CD4-positive, alpha-beta T cell (primary cell): ENCODE measurements around the gene ZBTB11. TPM values are rescaled to one million over a fixed set of nuclear protein-coding genes. Genes with fewer than 3 reads are reported as not detected.

ENCODE experiments used
- ATAC-seq: fragments of 200-7000 bp; cut with Tn5 transposase; one replicate; pipeline ENCODE4 v1.10.0; 2022; ENCODE audit warnings: mild to moderate bottlenecking; ENCODE audit not compliant: poor library complexity
- CTCF ChIA-PET: fragments of 350-600 bp; sonication (Branson Sonifier 250); formaldehyde crosslinking; loops from one replicate; lab custom pipeline; 2021; ENCODE audit warnings: antibody characterized with exemption, inconsistent platforms; lab: Charles Lee
- POLR2A ChIA-PET: fragments of 350-600 bp; sonication (Branson Sonifier 250); formaldehyde crosslinking; loops from one replicate; lab custom pipeline; 2021; ENCODE audit warnings: antibody characterized with exemption, inconsistent platforms; lab: Charles Lee
- DNase-seq, 14 experiments: peaks; one replicate each; pipeline ENCODE4 v3.0.0-alpha.2; 2013 to 2020; ENCODE audit warnings: mixed read lengths in 2 of 14
- H3K27ac ChIP-seq, 2 donors: one replicate each; pipeline versions ENCODE4 v1.5.1 to v1.7.0; 2013; ENCODE audit warnings: low read length in 2 of 2, low read depth in 1 of 2, mild to moderate bottlenecking in 1 of 2
- H3K27me3 ChIP-seq, 2 experiments: 1 replicate in 1 of 2; 2 replicates in 1 of 2; pipeline versions ENCODE4 v1.6.1 to v1.7.0; 2013; ENCODE audit warnings: low read length in 2 of 2, control low read depth in 1 of 2, mild to moderate bottlenecking in 1 of 2, moderate library complexity in 1 of 2; ENCODE audit not compliant: insufficient read depth in 2 of 2, control insufficient read depth in 1 of 2
- H3K36me3 ChIP-seq: one replicate; pipeline ENCODE4 v1.6.1; 2013; ENCODE audit warnings: low read length, control low read depth; ENCODE audit not compliant: insufficient read depth
- H3K4me1 ChIP-seq: one replicate; pipeline ENCODE4 v1.6.1; 2013; ENCODE audit warnings: low read length, control low read depth; ENCODE audit not compliant: insufficient read depth
- H3K4me3 ChIP-seq: one replicate; pipeline ENCODE4 v1.5.1; 2013; ENCODE audit warnings: mild to moderate bottlenecking, low read length, moderate library complexity
- H3K9me3 ChIP-seq, 2 experiments: 1 replicate in 1 of 2; 2 replicates in 1 of 2; pipeline versions ENCODE4 v1.6.1 to v1.7.0; 2013; ENCODE audit warnings: low read length in 2 of 2, mild to moderate bottlenecking in 2 of 2, control low read depth in 1 of 2, moderate library complexity in 1 of 2; ENCODE audit not compliant: control insufficient read depth in 1 of 2, insufficient read depth in 1 of 2
- H3K27ac Mint-ChIP-seq: one replicate; pipeline ENCODE4 v1.8.0; 2020; ENCODE audit warnings: mixed read lengths
- H3K27me3 Mint-ChIP-seq: one replicate; pipeline ENCODE4 v1.8.0; 2021; ENCODE audit warnings: mixed read lengths
- H3K36me3 Mint-ChIP-seq: one replicate; pipeline ENCODE4 v1.8.0; 2021; ENCODE audit warnings: low read depth, mixed read lengths
- H3K4me1 Mint-ChIP-seq: one replicate; pipeline ENCODE4 v1.8.0; 2021; ENCODE audit warnings: low read depth, mixed read lengths
- H3K4me3 Mint-ChIP-seq: one replicate; pipeline ENCODE4 v1.8.0; 2020; ENCODE audit warnings: mild to moderate bottlenecking, mixed read lengths
- H3K9me3 Mint-ChIP-seq: one replicate; pipeline ENCODE4 v1.8.0; 2020; ENCODE audit warnings: mixed read lengths
- intact Hi-C, 2 experiments: fragments of 100-400 bp; cut with DNase I in 1 of 2; cut with micrococcal nuclease in 1 of 2; formaldehyde crosslinking; loops; one replicate each; pipeline versions ENCODE4 v1.15.1 to v1.9.0; 2023 to 2025; cut with DNase I, micrococcal nuclease
- total RNA-seq, 174 experiments: library from RNA in 2 of 174; stranded (reverse) in 2 of 174; gene quantifications; one replicate each; pipeline ENCODE4 v1.2.3 and lab custom pipeline; 2021 to 2026
- TF ChIP-seq, protein P1 (sequence below): fragments of 200-600 bp; IDR thresholded peaks from one replicate; pipeline ENCODE4 v1.8.0; 2022; ENCODE audit warnings: antibody characterized with exemption, mild to moderate bottlenecking

ZBTB11 gene
- total RNA-seq, 2 experiments from 2014 or later: 73.5 to 76.6 TPM

DNA sequence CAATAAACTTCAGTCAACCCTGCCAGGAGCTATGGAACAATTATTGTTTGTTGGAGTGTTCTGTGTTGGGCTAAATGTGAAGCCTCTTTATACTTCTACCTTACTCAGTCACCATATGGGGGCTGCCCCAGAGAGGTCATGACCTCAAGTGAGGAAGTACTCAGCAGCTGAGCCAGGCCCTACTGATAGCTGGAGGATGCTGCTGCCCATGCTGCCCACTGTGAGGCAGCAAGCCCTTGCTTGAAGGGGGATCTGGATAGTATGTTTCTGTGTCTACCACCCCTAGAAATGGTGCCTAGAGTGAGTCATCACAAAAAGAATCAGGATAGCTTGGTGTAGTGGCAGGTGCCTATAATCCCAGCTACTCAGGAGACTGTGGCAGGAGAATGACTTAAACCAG, 14.0 kb upstream of the ZBTB11 start:
- intact Hi-C loops: no loop called here
- Histone ChIP-seq H3K4me3 (no peak overlapping the region), H3K27me3 (no peaks in the 10 kb centered on the region), H3K27ac (no peak overlapping the region), H3K9me3 (no peaks in the 10 kb centered on the region), H3K4me1 (peaks cover 10% of the 10 kb centered on the region), H3K36me3 (peaks cover under 1% of the 10 kb centered on the region)
- Mint-ChIP-seq H3K4me1 (peaks cover 22% of the 10 kb centered on the region), H3K9me3 (no peaks in the 10 kb centered on the region), H3K27ac (peak overlapping the region; percentile 42), H3K36me3 (peaks cover 13% of the 10 kb centered on the region), H3K4me3 (no peak overlapping the region), H3K27me3 (no peaks in the 10 kb centered on the region)
- CTCF ChIA-PET: no interaction called here
- peak in 1 of 14 experiments; percentile 40 for DNase-seq
- POLR2A ChIA-PET: interaction anchor here (1.0 kb wide), 1 partner anchor 88 kb away, joined by 3 read pairs; the partner anchor contains the start of gene NXPE3
- ATAC-seq: no peak
- TF ChIP-seq, protein P1, sequence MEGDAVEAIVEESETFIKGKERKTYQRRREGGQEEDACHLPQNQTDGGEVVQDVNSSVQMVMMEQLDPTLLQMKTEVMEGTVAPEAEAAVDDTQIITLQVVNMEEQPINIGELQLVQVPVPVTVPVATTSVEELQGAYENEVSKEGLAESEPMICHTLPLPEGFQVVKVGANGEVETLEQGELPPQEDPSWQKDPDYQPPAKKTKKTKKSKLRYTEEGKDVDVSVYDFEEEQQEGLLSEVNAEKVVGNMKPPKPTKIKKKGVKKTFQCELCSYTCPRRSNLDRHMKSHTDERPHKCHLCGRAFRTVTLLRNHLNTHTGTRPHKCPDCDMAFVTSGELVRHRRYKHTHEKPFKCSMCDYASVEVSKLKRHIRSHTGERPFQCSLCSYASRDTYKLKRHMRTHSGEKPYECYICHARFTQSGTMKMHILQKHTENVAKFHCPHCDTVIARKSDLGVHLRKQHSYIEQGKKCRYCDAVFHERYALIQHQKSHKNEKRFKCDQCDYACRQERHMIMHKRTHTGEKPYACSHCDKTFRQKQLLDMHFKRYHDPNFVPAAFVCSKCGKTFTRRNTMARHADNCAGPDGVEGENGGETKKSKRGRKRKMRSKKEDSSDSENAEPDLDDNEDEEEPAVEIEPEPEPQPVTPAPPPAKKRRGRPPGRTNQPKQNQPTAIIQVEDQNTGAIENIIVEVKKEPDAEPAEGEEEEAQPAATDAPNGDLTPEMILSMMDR: no peak

DNA sequence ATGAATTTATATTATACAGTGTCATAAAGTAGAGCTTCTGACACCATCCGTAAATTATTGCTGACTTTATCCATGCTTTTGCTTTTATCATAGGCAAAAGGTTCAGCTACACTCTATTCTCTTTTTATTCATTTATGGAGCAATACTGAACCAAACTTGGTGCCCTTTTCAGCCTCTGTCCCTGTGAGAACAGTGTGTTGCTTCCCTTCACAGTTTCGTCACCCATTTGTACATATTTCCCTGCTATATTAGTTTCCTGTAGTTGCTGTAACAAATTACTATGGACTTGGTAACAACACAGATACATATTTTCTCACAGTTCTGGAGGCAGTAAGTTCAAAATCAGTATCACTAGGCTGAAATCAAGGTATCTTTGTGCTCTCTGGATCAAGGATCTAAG, 12.4 kb upstream of the ZBTB11 start:
- DNase-seq (no peak), ATAC-seq (no peak)
- Mint-ChIP-seq H3K36me3 (peaks cover 29% of the 10 kb centered on the region), H3K9me3 (no peaks in the 10 kb centered on the region), H3K4me3 (peak overlapping the region; percentile 69), H3K27me3 (no peaks in the 10 kb centered on the region), H3K27ac (peak overlapping the region; percentile 50), H3K4me1 (peaks cover 36% of the 10 kb centered on the region)
- Histone ChIP-seq H3K9me3 (no peaks in the 10 kb centered on the region), H3K36me3 (peaks cover 17% of the 10 kb centered on the region), H3K4me1 (peaks cover 21% of the 10 kb centered on the region), H3K27me3 (no peaks in the 10 kb centered on the region), H3K4me3 (no peak overlapping the region), H3K27ac (no peak overlapping the region)
- ChIA-PET CTCF (no interaction called here), POLR2A (interaction anchor here (0.7 kb wide), 1 partner anchor 487 kb away, joined by 4 read pairs; no protein-coding TSS in a partner anchor)
- TF ChIP-seq, protein P1: no peak
- intact Hi-C loops: loop anchor here (5.0 to 10.0 kb wide), 6 partner anchors 33 to 1424 kb away; partner anchors contain the start of genes CEP97 (in 1 of the 2), NFKBIZ (in 1 of the 2) and TBC1D23 (in 1 of the 2)

DNA sequence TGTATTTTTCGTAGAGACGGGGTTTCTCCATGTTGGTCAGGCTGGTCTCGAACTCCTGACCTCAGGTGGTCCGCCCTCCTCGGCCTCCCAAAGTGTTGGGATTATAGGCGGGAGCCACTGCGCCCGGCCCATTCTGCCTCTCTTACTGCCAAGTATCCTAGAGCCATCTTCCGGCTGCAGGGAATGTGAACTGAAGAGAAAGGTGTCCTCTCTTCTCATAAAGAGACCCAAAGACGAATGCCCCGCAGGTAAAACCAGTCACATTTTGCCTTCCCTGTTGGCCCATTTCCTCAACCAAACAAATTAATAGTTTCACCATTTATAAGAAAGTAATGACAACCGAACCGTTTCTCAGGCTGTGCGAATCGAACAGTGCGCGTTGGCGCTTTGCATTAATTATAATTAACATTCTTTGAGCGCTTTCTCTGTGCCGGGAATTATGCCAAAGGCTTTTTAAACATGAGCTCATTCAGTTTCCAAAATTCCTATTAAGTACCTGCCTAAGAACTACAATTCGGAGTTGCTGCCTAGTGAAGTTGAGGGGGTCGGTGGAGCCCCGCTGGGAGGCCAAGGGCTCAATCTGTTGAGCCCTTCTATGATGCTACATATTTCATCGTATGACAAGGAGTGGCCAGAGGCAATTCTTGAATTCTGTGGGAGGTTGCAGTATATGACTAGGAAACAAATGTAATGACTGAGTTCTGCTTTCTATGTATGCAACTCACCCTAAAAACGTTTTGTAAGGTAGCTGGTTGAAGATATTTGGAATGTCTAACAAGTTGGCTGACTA, 10.4 kb upstream of the ZBTB11 start:
- ChIA-PET POLR2A (interaction anchor here (0.6 to 4.4 kb wide), 13 partner anchors 11 to 162 kb away, joined by 3 to 140 read pairs (median 14); partner anchors contain the start of genes CEP97, NFKBIZ, NXPE3 and PCNP), CTCF (interaction anchor here (1.1 to 4.6 kb wide), 3 partner anchors 10 to 114 kb away, joined by 4 to 29 read pairs (median 4); partner anchors contain the start of genes PCNP and ZBTB11)
- Histone ChIP-seq H3K27me3 (no peaks in the 10 kb centered on the region), H3K27ac (peak overlapping the region; percentile 87 to 94), H3K4me1 (peaks cover 30% of the 10 kb centered on the region), H3K36me3 (peaks cover 35% of the 10 kb centered on the region), H3K9me3 (no peaks in the 10 kb centered on the region), H3K4me3 (peak overlapping the region; percentile 91)
- Mint-ChIP-seq H3K36me3 (peaks cover 46% of the 10 kb centered on the region), H3K4me1 (peaks cover 41% of the 10 kb centered on the region), H3K27ac (peak overlapping the region; percentile 99), H3K9me3 (no peaks in the 10 kb centered on the region), H3K4me3 (peak overlapping the region; percentile 99), H3K27me3 (no peaks in the 10 kb centered on the region)
- intact Hi-C loops: loop anchor here (5.0 to 10.0 kb wide), 6 partner anchors 35 to 1423 kb away; partner anchors contain the start of genes CEP97 (in 1 of the 2), NFKBIZ (in 1 of the 2) and TBC1D23 (in 1 of the 2)
- TF ChIP-seq, protein P1: no peak
- DNase-seq (peak in 2 of 14 experiments; percentile 18 to 36), ATAC-seq (no peak)
